HepG2 (cell line): ENCODE measurements around the gene SLC43A1. TPM values are rescaled to one million over a fixed set of nuclear protein-coding genes. Genes with fewer than 3 reads are reported as not detected.

Experiments
- ATM ChIP-seq: fragments of 450-650 bp; IDR thresholded peaks from 2 replicates; pipeline ENCODE4 v1.7.1; 2017; ENCODE audit warnings: mild to moderate bottlenecking, borderline replicate concordance
- FOXJ3 ChIP-seq: sonication (generic); formaldehyde crosslinking; IDR thresholded peaks from 2 replicates; pipeline ENCODE4 v1.4.0; 2020; ENCODE audit warnings: missing genetic modification reagents, mild to moderate bottlenecking, borderline replicate concordance
- FOXM1 ChIP-seq: sonication (generic); formaldehyde crosslinking; IDR thresholded peaks from 2 replicates; pipeline ENCODE4 v1.5.0; 2020; ENCODE audit warnings: missing genetic modification reagents
- KDM4B ChIP-seq: sonication (generic); formaldehyde crosslinking; IDR thresholded peaks from 2 replicates; pipeline ENCODE4 v1.4.0; 2020; ENCODE audit warnings: missing genetic modification reagents
- NFE2 ChIP-seq: sonication (generic); formaldehyde crosslinking; IDR thresholded peaks from 2 replicates; pipeline ENCODE4 v1.4.0; 2020; ENCODE audit warnings: missing genetic modification reagents
- NFE2L1 ChIP-seq: sonication (generic); formaldehyde crosslinking; IDR thresholded peaks from 2 replicates; pipeline ENCODE4 v1.4.0; 2020; ENCODE audit warnings: missing genetic modification reagents, mild to moderate bottlenecking, borderline replicate concordance
- YEATS2 ChIP-seq: sonication (generic); formaldehyde crosslinking; IDR thresholded peaks from 2 replicates; pipeline ENCODE4 v1.4.0; 2020; ENCODE audit warnings: missing genetic modification reagents, borderline replicate concordance
- ZFP90 ChIP-seq: sonication (generic); formaldehyde crosslinking; IDR thresholded peaks from 2 replicates; pipeline ENCODE4 v1.8.0; 2022; ENCODE audit warnings: missing genetic modification reagents, mild to moderate bottlenecking, inconsistent platforms, borderline replicate concordance
- ZNF101 ChIP-seq: sonication (generic); formaldehyde crosslinking; IDR thresholded peaks from 2 replicates; pipeline ENCODE4 v1.4.0; 2020; ENCODE audit warnings: mild to moderate bottlenecking, low read depth, missing genetic modification reagents, borderline replicate concordance
- ZNF234 ChIP-seq: sonication (generic); formaldehyde crosslinking; conservative IDR thresholded peaks from 2 replicates; pipeline ENCODE4 v1.5.1; 2020; ENCODE audit warnings: mild to moderate bottlenecking, missing genetic modification reagents
- ZNF317 ChIP-seq: sonication (generic); formaldehyde crosslinking; IDR thresholded peaks from 2 replicates; pipeline ENCODE4 v1.5.0; 2020; ENCODE audit warnings: mild to moderate bottlenecking, missing genetic modification reagents
- ZNF547 ChIP-seq: sonication (generic); formaldehyde crosslinking; IDR thresholded peaks from 2 replicates; pipeline ENCODE4 v1.5.1; 2020; ENCODE audit warnings: mild to moderate bottlenecking, missing genetic modification reagents
- ZNF567 ChIP-seq: sonication (generic); formaldehyde crosslinking; IDR thresholded peaks from 2 replicates; pipeline ENCODE4 v1.8.1; 2023; ENCODE audit warnings: mild to moderate bottlenecking, missing genetic modification reagents, borderline replicate concordance
- ZNF614 ChIP-seq: IDR thresholded peaks from 2 replicates; pipeline ENCODE4 v1.6.1; 2018; ENCODE audit warnings: missing biosample characterization, missing genetic modification reagents, inconsistent platforms, borderline replicate concordance
- ZNF749 ChIP-seq: sonication (generic); formaldehyde crosslinking; IDR thresholded peaks from 2 replicates; pipeline ENCODE4 v1.8.0; 2022; ENCODE audit warnings: mild to moderate bottlenecking, missing genetic modification reagents, moderate library complexity, borderline replicate concordance
- polyA plus RNA-seq, 8 experiments: library from polyadenylated mRNA; depleted of rRNA in 3 of 8; stranded (reverse) in 7 of 8; unstranded in 1 of 8; fragments of >200 nt; fragmentation: Illumina TruSeq in 4 of 8; extraction: Trizol in 4 of 8; gene quantifications; 2 replicates each; pipeline versions ENCODE4 v1.2.1 to v1.2.3, GENCODE V29; 2011 to 2016; ENCODE audit warnings: low read depth in 4 of 8, missing spikeins in 1 of 8, mixed read lengths in 1 of 8; ENCODE audit not compliant: insufficient read depth in 1 of 8
- total RNA-seq, 5 experiments: library from RNA; depleted of rRNA; stranded (reverse); fragments of >200 nt; fragmentation: Illumina TruSeq; extraction: Trizol; gene quantifications; 2 replicates each; pipeline ENCODE4 v1.2.3, GENCODE V29; 2016; ENCODE audit warnings: low read depth in 1 of 5
- TF ChIP-seq, protein P1 (sequence below): sonication (generic); formaldehyde crosslinking; IDR thresholded peaks from 2 replicates; pipeline ENCODE4 v1.4.0; 2020; ENCODE audit warnings: missing genetic modification reagents
- TF ChIP-seq, protein P2 (sequence below): sonication (generic); formaldehyde crosslinking; IDR thresholded peaks from 2 replicates; pipeline ENCODE4 v1.4.0; 2020; ENCODE audit warnings: mild to moderate bottlenecking, missing genetic modification reagents
- TF ChIP-seq, protein P3 (sequence below): sonication (generic); formaldehyde crosslinking; IDR thresholded peaks from 2 replicates; pipeline ENCODE4 v1.5.0; 2020; ENCODE audit warnings: missing genetic modification reagents, mild to moderate bottlenecking, borderline replicate concordance
- TF ChIP-seq, protein P4 (sequence below): sonication (generic); formaldehyde crosslinking; IDR thresholded peaks from 2 replicates; pipeline ENCODE4 v1.4.0; 2020; ENCODE audit warnings: missing genetic modification reagents, borderline replicate concordance

SLC43A1 gene
- total and polyA plus RNA-seq, 2 of the 13 experiments (the other 11 are each of a cell fraction or from before 2014, with no cell fraction given), result 72.3 to 87.6 TPM

DNA sequence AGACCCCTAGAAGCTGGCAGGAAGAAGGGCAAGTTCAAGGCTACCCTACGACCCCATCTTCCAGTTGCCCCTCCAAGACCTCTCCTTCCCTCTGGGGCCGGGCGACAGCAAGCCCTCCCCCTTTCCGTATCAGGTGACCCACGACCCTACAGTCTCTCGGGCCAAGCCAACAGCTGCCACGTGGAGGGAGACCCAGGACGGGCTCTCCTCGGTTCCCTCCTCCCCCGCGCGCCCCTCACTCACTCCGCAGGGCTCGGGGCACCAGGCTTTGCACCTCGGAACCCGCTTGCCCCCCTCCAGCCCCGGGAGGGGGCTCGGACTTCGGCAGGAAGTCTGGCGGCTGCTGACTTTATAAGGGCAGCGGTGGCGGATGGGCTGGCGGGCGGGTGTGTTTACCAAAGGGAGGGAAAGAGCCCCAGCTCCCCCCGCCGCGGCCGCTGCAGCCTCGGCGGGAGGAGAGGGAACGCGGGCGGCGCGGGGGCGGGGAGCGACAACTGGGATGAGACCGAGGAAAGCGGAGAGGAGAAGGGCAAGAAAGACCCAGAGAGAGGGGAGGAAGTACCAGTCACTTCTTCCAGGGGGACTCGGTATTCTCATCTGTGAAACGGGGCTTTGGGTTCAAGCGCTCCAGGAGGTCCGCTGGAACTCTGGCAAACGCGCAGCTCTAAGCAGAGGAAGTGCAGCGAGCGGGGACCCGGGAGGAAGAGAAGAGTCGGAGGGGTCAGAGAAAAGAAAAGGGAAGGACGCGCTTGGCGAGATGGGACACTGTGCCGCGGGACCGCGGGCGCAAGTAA lies 767 bp downstream of the SLC43A1 start (continued):
- TF ChIP-seq ZNF101 (0 out of 2 replicates have a peak, but pooled peaks have one; percentile 45), ZNF234 (CRISPR knock-in tag) (peak; percentile 82; the same call in 1 of the 2 replicates), KDM4B (CRISPR knock-in tag) (0 out of 2 replicates have a peak, but pooled peaks have one; percentile 70), NFE2 (no peak), ATM (no peak), FOXJ3 (CRISPR knock-in tag) (no peak), ZFP90 (CRISPR knock-in tag) (no peak), FOXM1 (no peak), NFE2L1 (CRISPR knock-in tag) (no peak), ZNF547 (CRISPR knock-in tag) (peak; percentile 17; the same call in 1 of the 2 replicates), ZNF567 (no peak), ZNF317 (CRISPR knock-in tag) (peak; percentile 74; the same call in 1 of the 2 replicates), ZNF749 (CRISPR knock-in tag) (peak; percentile 66; the same call in 1 of the 2 replicates), ZNF614 (CRISPR knock-in tag) (peak; percentile 46; the same call in 1 of the 2 replicates), YEATS2 (CRISPR knock-in tag) (peak; percentile 29; the same call in 1 of the 2 replicates)
- TF ChIP-seq, protein P1, sequence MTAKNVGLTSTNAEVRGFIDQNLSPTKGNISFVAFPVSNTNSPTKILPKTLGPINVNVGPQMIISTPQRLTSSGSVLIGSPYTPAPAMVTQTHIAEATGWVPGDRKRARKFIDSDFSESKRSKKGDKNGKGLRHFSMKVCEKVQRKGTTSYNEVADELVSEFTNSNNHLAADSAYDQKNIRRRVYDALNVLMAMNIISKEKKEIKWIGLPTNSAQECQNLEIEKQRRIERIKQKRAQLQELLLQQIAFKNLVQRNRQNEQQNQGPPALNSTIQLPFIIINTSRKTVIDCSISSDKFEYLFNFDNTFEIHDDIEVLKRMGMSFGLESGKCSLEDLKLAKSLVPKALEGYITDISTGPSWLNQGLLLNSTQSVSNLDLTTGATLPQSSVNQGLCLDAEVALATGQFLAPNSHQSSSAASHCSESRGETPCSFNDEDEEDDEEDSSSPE, result peak; percentile 54; the same call in 1 of the 2 replicates
- TF ChIP-seq, protein P2, sequence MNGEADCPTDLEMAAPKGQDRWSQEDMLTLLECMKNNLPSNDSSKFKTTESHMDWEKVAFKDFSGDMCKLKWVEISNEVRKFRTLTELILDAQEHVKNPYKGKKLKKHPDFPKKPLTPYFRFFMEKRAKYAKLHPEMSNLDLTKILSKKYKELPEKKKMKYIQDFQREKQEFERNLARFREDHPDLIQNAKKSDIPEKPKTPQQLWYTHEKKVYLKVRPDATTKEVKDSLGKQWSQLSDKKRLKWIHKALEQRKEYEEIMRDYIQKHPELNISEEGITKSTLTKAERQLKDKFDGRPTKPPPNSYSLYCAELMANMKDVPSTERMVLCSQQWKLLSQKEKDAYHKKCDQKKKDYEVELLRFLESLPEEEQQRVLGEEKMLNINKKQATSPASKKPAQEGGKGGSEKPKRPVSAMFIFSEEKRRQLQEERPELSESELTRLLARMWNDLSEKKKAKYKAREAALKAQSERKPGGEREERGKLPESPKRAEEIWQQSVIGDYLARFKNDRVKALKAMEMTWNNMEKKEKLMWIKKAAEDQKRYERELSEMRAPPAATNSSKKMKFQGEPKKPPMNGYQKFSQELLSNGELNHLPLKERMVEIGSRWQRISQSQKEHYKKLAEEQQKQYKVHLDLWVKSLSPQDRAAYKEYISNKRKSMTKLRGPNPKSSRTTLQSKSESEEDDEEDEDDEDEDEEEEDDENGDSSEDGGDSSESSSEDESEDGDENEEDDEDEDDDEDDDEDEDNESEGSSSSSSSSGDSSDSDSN (CRISPR knock-in tag), result peak; percentile 37; the same call in 1 of the 2 replicates
- TF ChIP-seq, protein P3, sequence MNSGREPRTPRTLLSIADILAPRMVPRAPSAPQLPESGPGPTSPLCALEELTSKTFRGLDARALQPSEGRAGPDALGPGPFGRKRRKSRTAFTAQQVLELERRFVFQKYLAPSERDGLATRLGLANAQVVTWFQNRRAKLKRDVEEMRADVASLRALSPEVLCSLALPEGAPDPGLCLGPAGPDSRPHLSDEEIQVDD (CRISPR knock-in tag), result no peak
- TF ChIP-seq, protein P4, sequence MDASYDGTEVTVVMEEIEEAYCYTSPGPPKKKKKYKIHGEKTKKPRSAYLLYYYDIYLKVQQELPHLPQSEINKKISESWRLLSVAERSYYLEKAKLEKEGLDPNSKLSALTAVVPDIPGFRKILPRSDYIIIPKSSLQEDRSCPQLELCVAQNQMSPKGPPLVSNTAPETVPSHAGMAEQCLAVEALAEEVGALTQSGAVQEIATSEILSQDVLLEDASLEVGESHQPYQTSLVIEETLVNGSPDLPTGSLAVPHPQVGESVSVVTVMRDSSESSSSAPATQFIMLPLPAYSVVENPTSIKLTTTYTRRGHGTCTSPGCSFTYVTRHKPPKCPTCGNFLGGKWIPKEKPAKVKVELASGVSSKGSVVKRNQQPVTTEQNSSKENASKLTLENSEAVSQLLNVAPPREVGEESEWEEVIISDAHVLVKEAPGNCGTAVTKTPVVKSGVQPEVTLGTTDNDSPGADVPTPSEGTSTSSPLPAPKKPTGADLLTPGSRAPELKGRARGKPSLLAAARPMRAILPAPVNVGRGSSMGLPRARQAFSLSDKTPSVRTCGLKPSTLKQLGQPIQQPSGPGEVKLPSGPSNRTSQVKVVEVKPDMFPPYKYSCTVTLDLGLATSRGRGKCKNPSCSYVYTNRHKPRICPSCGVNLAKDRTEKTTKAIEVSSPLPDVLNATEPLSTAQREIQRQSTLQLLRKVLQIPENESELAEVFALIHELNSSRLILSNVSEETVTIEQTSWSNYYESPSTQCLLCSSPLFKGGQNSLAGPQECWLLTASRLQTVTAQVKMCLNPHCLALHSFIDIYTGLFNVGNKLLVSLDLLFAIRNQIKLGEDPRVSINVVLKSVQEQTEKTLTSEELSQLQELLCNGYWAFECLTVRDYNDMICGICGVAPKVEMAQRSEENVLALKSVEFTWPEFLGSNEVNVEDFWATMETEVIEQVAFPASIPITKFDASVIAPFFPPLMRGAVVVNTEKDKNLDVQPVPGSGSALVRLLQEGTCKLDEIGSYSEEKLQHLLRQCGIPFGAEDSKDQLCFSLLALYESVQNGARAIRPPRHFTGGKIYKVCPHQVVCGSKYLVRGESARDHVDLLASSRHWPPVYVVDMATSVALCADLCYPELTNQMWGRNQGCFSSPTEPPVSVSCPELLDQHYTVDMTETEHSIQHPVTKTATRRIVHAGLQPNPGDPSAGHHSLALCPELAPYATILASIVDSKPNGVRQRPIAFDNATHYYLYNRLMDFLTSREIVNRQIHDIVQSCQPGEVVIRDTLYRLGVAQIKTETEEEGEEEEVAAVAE (CRISPR knock-in tag), result peak; percentile 62
